Activated T-cell treated with anti-CD3 and anti-CD28 coated beads, Interleukin-2, amount 50 U/mL, for 24 hours (primary cell): ENCODE measurements around the gene GAPVD1.
A peak's percentile ranks its signal among the peaks of the same experiment; 100 is the strongest.

ENCODE experiments used
- DNase-seq: peaks from one replicate; pipeline ENCODE4 v3.0.0-alpha.2; 2020
- H3K27ac Mint-ChIP-seq: 2 replicates; pipeline ENCODE4 v1.8.0; 2020; ENCODE audit warnings: mild to moderate bottlenecking, mixed read lengths
- H3K27me3 Mint-ChIP-seq: 2 replicates; pipeline ENCODE4 v1.8.0; 2020; ENCODE audit warnings: mixed read lengths
- H3K36me3 Mint-ChIP-seq: 2 replicates; pipeline ENCODE4 v1.8.0; 2020; ENCODE audit warnings: low read depth, mixed read lengths
- H3K4me1 Mint-ChIP-seq: 2 replicates; pipeline ENCODE4 v1.8.0; 2020; ENCODE audit warnings: low read depth, mixed read lengths
- H3K4me3 Mint-ChIP-seq: 2 replicates; pipeline ENCODE4 v1.8.0; 2020; ENCODE audit warnings: mild to moderate bottlenecking, moderate library complexity, mixed read lengths
- H3K9me3 Mint-ChIP-seq: 2 replicates; pipeline ENCODE4 v1.8.0; 2020; ENCODE audit warnings: mixed read lengths

Gene GAPVD1

GRCh38 chr9:125355601-125356000 lies 94.0 kb downstream of the GAPVD1 start:
- Mint-ChIP-seq H3K4me1 (peaks cover 11% of the 10 kb centered on the region), H3K9me3 (no peaks in the 10 kb centered on the region), H3K36me3 (peaks cover 92% of the 10 kb centered on the region)

GRCh38 chr9:125356032-125356431 lies 94.4 kb downstream of the GAPVD1 start:
- Mint-ChIP-seq H3K27me3 (no peaks in the 10 kb centered on the region), H3K36me3 (peaks cover 92% of the 10 kb centered on the region), H3K4me1 (peaks cover 16% of the 10 kb centered on the region), H3K9me3 (no peaks in the 10 kb centered on the region), H3K4me3 (no peak overlapping the region), H3K27ac (peak overlapping the region; percentile 79)
- no peak for DNase-seq

More at GRCh38 chr9:125355601-125356000, 94.0 kb downstream of the GAPVD1 start:
- no peak for DNase-seq
- no peak overlapping the region for H3K4me3 Mint-ChIP-seq
- H3K27me3 Mint-ChIP-seq: no peaks in the 10 kb centered on the region
- peak overlapping the region; percentile 79 for H3K27ac Mint-ChIP-seq

DNA sequence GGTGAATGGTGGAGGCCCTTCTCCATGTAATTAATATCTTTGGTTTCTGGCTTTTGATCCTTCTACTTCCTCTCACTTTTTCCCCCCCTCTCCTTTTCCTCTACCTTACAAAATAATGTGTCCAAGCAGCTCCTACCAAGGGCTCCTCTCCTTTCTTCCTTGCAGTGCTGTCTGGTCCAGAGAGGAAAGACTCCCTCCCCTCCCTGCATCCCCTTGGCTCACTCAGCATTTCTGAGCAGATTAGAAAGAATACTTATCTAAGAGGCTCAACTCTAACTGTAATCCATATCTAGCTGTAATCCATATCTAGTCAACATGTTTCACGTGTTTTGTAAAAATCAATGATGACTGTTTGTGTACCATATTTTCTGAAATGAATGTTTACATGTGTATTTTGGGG lies 97.4 kb downstream of the GAPVD1 start:
- peaks cover 91% of the 10 kb centered on the region for H3K36me3 Mint-ChIP-seq
- no peaks in the 10 kb centered on the region for H3K27me3 Mint-ChIP-seq
- no peak overlapping the region for H3K4me3 Mint-ChIP-seq
- DNase-seq: no peak
- H3K27ac Mint-ChIP-seq: peak overlapping the region; percentile 53
- no peaks in the 10 kb centered on the region for H3K9me3 Mint-ChIP-seq
- H3K4me1 Mint-ChIP-seq: peaks cover 21% of the 10 kb centered on the region

- DNase-seq: no peak
- H3K27me3 Mint-ChIP-seq: no peaks in the 10 kb centered on the region
- H3K36me3 Mint-ChIP-seq: peaks cover 94% of the 10 kb centered on the region
- H3K4me3 Mint-ChIP-seq: no peak overlapping the region
- no peaks in the 10 kb centered on the region for H3K9me3 Mint-ChIP-seq
- peaks cover 21% of the 10 kb centered on the region for H3K4me1 Mint-ChIP-seq
- H3K27ac Mint-ChIP-seq: peak overlapping the region; percentile 56
Measured at GRCh38 chr9:125360601-125361000, 99.0 kb downstream of the GAPVD1 start.

DNA sequence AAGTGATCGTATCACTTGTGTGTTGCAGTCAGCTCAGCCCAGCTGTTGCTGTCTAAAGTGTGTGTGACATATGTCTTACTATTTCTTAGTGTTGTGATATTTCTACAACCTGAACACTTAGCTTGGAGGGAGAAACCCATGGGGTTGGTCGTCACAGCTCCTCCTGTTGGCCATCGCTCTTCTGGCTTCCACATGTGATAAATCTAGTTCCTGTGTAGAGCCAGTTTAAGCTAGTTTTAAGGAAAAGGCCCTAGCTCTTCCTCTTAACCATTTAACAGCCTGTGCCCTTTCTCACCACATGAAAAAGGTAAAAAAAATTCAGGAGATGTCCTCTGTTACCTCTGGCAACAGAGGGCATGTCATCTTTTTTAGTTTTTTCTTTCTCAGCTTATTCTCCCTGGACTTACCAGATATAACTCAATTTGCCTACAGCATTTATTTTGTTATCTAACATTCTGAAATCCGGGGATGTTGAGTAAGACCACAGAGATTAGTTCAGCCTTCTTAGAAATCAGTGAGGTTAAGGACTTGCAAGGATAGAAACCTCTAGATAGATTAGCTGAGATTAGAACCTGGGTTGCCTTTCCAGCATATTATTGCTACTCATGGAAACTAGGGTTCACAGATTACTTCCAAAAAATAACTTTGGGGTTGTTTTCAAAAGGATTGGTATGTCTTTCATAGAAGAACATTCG lies 100.4 kb downstream of the GAPVD1 start:
- peaks cover 92% of the 10 kb centered on the region for H3K36me3 Mint-ChIP-seq

DNA sequence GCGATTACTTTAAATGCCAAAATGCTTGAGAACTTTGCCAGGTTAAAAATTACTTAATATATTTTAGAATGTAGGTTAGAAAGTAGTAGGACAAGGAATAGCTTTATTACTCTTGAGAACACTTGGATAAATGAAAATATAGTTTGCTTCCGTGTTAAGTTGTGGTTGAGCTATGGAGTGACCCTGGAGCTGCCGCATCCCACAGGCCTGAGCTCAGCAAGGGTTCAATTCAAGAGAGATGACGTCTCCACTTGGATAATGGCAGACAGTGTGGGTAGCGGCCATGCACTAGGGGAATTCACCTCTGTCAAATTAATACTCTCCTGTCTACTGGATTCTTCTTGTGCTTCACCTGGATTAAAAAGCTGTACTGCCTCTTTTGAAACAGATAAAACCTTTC lies 105.0 kb downstream of the GAPVD1 start:
- Mint-ChIP-seq H3K4me1 (peaks cover 3% of the 10 kb centered on the region), H3K4me3 (no peak overlapping the region), H3K9me3 (no peaks in the 10 kb centered on the region), H3K27ac (no peak overlapping the region), H3K27me3 (no peaks in the 10 kb centered on the region), H3K36me3 (peaks cover 55% of the 10 kb centered on the region)
- no peak for DNase-seq

More for the DNA sequence above, 100.4 kb downstream of the GAPVD1 start:
- no peaks in the 10 kb centered on the region for H3K9me3 Mint-ChIP-seq
- H3K27ac Mint-ChIP-seq: peak overlapping the region; percentile 63
- no peaks in the 10 kb centered on the region for H3K27me3 Mint-ChIP-seq
- peaks cover 14% of the 10 kb centered on the region for H3K4me1 Mint-ChIP-seq
- no peak overlapping the region for H3K4me3 Mint-ChIP-seq
- DNase-seq: no peak

- Mint-ChIP-seq H3K36me3 (peaks cover 19% of the 10 kb centered on the region), H3K9me3 (no peaks in the 10 kb centered on the region), H3K4me3 (no peak overlapping the region), H3K27ac (no peak overlapping the region), H3K4me1 (peaks cover 9% of the 10 kb centered on the region), H3K27me3 (peaks cover 6% of the 10 kb centered on the region)
- DNase-seq: no peak
Measured at GRCh38 chr9:125370786-125371185, 109.2 kb downstream of the GAPVD1 start.

GRCh38 chr9:125372441-125373226 lies 111.0 kb downstream of the GAPVD1 start:
- DNase-seq: no peak
- H3K9me3 Mint-ChIP-seq: no peaks in the 10 kb centered on the region
- H3K4me1 Mint-ChIP-seq: peaks cover 9% of the 10 kb centered on the region
- H3K4me3 Mint-ChIP-seq: no peak overlapping the region
- H3K36me3 Mint-ChIP-seq: peaks cover 2% of the 10 kb centered on the region
- H3K27me3 Mint-ChIP-seq: peaks cover 8% of the 10 kb centered on the region
- no peak overlapping the region for H3K27ac Mint-ChIP-seq

DNA sequence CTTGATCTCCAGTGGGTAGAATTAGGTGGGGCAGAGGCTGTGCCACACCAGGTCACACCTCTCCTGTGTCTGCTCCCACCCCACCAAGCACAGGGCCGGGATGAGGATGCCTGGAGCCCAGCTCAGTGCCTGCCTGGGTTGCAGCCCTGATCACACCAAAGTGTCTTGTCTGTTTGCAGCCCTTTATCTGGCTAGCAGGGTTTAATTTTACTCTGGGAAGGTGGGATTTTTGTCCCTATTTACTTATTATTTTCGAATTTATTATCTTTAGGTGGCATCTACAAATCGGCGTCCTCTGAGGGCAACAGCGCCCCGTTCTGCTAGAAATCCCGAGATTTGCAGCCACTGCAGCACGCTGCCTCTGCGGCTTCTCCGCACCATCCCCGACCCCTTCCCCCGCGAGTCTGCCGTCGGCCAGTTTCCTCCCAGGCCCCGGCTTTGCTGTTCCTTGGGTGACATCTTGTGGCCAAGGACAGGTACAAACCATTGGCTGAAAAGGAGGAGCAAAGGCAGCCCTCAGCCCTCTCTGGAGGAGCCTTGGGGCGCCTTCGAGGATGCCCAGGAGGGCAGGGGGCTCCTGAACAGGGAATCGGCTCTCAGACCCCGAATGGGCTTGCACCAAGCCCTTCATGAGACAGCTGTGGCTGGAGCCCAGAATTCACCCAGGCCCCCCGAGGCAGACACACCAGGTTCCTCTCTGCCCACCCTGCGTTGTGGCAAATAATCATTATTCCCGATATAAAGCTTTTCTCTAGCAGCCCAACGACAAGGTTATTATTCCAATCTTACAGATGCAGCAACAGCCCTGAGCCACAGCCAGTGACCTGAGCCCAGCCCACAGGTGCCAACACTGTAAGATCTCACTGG lies 113.0 kb downstream of the GAPVD1 start:
- peak; percentile 73 for DNase-seq
- Mint-ChIP-seq H3K4me3 (peak overlapping the region; percentile 46), H3K4me1 (peaks cover 9% of the 10 kb centered on the region), H3K36me3 (no peaks in the 10 kb centered on the region), H3K27me3 (peaks cover 12% of the 10 kb centered on the region), H3K9me3 (no peaks in the 10 kb centered on the region), H3K27ac (no peak overlapping the region)

- H3K9me3 Mint-ChIP-seq: no peaks in the 10 kb centered on the region
- H3K4me3 Mint-ChIP-seq: no peak overlapping the region
- H3K4me1 Mint-ChIP-seq: peaks cover 9% of the 10 kb centered on the region
- no peaks in the 10 kb centered on the region for H3K36me3 Mint-ChIP-seq
- DNase-seq: no peak
- no peak overlapping the region for H3K27ac Mint-ChIP-seq
- H3K27me3 Mint-ChIP-seq: peaks cover 12% of the 10 kb centered on the region
Measured at GRCh38 chr9:125375820-125376219, 114.2 kb downstream of the GAPVD1 start.

- DNase-seq: no peak
- peaks cover 9% of the 10 kb centered on the region for H3K4me1 Mint-ChIP-seq
- H3K9me3 Mint-ChIP-seq: no peaks in the 10 kb centered on the region
- H3K36me3 Mint-ChIP-seq: no peaks in the 10 kb centered on the region
- H3K4me3 Mint-ChIP-seq: no peak overlapping the region
- H3K27ac Mint-ChIP-seq: no peak overlapping the region
- H3K27me3 Mint-ChIP-seq: peaks cover 12% of the 10 kb centered on the region
Measured at GRCh38 chr9:125376261-125377226, 114.9 kb downstream of the GAPVD1 start.

DNA sequence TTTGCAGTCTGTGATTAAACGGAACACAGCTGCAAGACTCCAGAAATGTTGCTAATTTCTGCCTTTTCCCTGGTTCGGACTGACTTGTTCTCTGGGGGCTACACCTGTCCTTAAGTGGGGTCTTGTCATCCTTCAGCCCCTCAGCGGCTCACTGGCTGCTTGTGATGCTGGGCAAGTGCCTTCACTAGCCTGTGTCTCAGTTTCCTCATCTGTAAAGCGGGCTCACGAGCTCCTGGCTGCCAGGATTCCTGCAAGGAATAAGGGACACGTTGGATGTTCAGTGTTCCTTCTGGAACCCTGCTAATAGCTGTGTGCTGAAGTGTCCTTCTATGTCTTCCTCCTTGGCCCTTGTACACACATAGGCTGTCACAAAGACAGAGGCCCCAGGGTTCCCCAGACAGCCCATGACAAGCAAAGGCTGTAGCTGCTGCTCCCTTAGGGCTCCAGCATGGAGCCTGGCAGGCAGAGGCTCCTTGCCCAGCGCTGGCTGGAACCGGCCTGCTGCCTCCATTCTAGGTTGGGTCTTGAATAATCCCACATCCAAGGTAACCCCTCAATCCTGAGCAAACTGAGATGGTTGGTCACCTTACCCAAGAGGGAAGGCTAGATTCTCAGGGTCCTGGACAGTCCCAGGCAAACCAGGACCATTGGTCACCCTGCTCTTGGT lies 116.1 kb downstream of the GAPVD1 start:
- Mint-ChIP-seq H3K4me3 (no peak overlapping the region), H3K4me1 (peaks cover 9% of the 10 kb centered on the region), H3K27me3 (peaks cover 12% of the 10 kb centered on the region), H3K9me3 (no peaks in the 10 kb centered on the region), H3K27ac (no peak overlapping the region), H3K36me3 (no peaks in the 10 kb centered on the region)
- no peak for DNase-seq

- Mint-ChIP-seq H3K27me3 (peaks cover 12% of the 10 kb centered on the region), H3K36me3 (no peaks in the 10 kb centered on the region), H3K9me3 (no peaks in the 10 kb centered on the region)
Measured at GRCh38 chr9:125378778-125379177, 117.2 kb downstream of the GAPVD1 start.

More at GRCh38 chr9:125378778-125379177, 117.2 kb downstream of the GAPVD1 start:
- Mint-ChIP-seq H3K4me3 (no peak overlapping the region), H3K27ac (no peak overlapping the region), H3K4me1 (peaks cover 9% of the 10 kb centered on the region)
- no peak for DNase-seq
